ENCODE results near the gene FLT4. TPM values are rescaled to one million over a fixed set of nuclear protein-coding genes. Genes with fewer than 3 reads are reported as not detected.

Gene FLT4
- total RNA-seq, 1 donor from 2014 or later = 541 TPM

DNA sequence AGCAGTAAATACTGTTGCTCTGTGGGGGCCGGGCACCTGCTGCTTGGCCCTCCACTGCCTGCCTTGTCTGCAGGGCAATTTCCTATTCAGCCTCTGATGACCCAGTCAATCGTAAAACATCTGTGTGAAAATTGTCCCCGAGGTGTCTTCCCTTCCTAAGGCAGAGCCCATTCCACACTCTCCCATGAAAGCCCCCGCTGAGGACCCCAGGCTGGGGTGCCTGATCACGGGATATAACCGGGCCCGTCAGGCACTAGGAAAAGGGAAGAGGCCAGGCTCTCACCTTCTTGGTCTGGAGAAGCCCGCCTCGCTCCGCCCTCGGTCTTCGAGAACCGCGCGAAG, 30.9 kb downstream of the FLT4 start:
- H3K27me3 Mint-ChIP-seq (ENCODE audit: unreplicated experiment) = peaks cover 43% of the 10 kb centered on the region
- H3K27ac Mint-ChIP-seq (ENCODE audit: unreplicated experiment) = peak overlapping the region; percentile 87
- peaks cover 54% of the 10 kb centered on the region for H3K36me3 Mint-ChIP-seq (ENCODE audit: low read depth, unreplicated experiment)

DNA sequence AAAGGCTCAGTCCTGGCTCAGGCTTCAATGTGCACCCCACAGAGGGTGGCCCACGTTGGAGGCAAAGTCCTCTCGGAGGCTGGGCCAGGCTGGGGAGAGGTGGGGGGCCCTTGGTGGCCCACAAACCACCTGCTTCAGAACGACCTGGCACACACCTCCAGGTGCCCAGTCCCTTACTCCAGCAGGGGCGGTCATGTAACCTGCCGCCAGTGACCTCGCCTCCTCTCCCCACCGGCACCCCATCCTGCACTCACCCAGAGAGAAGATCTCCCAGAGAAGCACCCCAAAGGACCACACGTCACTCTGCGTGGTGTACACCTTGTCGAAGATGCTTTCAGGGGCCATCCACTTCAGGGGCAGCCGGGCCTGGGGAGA, 35.6 kb downstream of the FLT4 start:
- Mint-ChIP-seq H3K4me3 (ENCODE audit: unreplicated experiment) (peak overlapping the region; percentile 71), H3K4me1 (ENCODE audit: unreplicated experiment) (peaks cover 19% of the 10 kb centered on the region), H3K36me3 (ENCODE audit: low read depth, unreplicated experiment) (peaks cover 48% of the 10 kb centered on the region), H3K9me3 (ENCODE audit: unreplicated experiment) (no peaks in the 10 kb centered on the region), H3K27me3 (ENCODE audit: unreplicated experiment) (peaks cover 29% of the 10 kb centered on the region), H3K27ac (ENCODE audit: unreplicated experiment) (no peak overlapping the region)
- no peak for DNase-seq (ENCODE audit: low spot score)
- TF ChIP-seq, protein P1, sequence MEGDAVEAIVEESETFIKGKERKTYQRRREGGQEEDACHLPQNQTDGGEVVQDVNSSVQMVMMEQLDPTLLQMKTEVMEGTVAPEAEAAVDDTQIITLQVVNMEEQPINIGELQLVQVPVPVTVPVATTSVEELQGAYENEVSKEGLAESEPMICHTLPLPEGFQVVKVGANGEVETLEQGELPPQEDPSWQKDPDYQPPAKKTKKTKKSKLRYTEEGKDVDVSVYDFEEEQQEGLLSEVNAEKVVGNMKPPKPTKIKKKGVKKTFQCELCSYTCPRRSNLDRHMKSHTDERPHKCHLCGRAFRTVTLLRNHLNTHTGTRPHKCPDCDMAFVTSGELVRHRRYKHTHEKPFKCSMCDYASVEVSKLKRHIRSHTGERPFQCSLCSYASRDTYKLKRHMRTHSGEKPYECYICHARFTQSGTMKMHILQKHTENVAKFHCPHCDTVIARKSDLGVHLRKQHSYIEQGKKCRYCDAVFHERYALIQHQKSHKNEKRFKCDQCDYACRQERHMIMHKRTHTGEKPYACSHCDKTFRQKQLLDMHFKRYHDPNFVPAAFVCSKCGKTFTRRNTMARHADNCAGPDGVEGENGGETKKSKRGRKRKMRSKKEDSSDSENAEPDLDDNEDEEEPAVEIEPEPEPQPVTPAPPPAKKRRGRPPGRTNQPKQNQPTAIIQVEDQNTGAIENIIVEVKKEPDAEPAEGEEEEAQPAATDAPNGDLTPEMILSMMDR (IDR thresholded peaks at IDR 0.05; ENCODE audit: unreplicated experiment) = no peak

More for the DNA sequence above, 30.9 kb downstream of the FLT4 start:
- TF ChIP-seq, protein P1 (IDR thresholded peaks at IDR 0.05; ENCODE audit: unreplicated experiment) = no peak
- Mint-ChIP-seq H3K9me3 (ENCODE audit: unreplicated experiment) (no peaks in the 10 kb centered on the region), H3K4me3 (ENCODE audit: unreplicated experiment) (peak overlapping the region; percentile 67), H3K4me1 (ENCODE audit: unreplicated experiment) (peaks cover 33% of the 10 kb centered on the region)
- no peak for DNase-seq (ENCODE audit: low spot score)

- no peak for DNase-seq (ENCODE audit: low spot score)
- Mint-ChIP-seq H3K4me3 (ENCODE audit: unreplicated experiment) (no peak overlapping the region), H3K36me3 (ENCODE audit: low read depth, unreplicated experiment) (peaks cover 45% of the 10 kb centered on the region), H3K27ac (ENCODE audit: unreplicated experiment) (no peak overlapping the region), H3K27me3 (ENCODE audit: unreplicated experiment) (peaks cover 27% of the 10 kb centered on the region), H3K9me3 (ENCODE audit: unreplicated experiment) (no peaks in the 10 kb centered on the region), H3K4me1 (ENCODE audit: unreplicated experiment) (peaks cover 19% of the 10 kb centered on the region)
- TF ChIP-seq, protein P1 (IDR thresholded peaks at IDR 0.05; ENCODE audit: unreplicated experiment) = no peak
Measured at GRCh38 chr5:180613188-180613813, 36.1 kb downstream of the FLT4 start.

- Mint-ChIP-seq H3K9me3 (ENCODE audit: unreplicated experiment) (no peaks in the 10 kb centered on the region), H3K36me3 (ENCODE audit: low read depth, unreplicated experiment) (peaks cover 49% of the 10 kb centered on the region), H3K27ac (ENCODE audit: unreplicated experiment) (peak overlapping the region; percentile 82), H3K4me3 (ENCODE audit: unreplicated experiment) (peak overlapping the region; percentile 69), H3K27me3 (ENCODE audit: unreplicated experiment) (peaks cover 26% of the 10 kb centered on the region), H3K4me1 (ENCODE audit: unreplicated experiment) (peaks cover 19% of the 10 kb centered on the region)
- no peak for DNase-seq (ENCODE audit: low spot score)
- TF ChIP-seq, protein P1 (IDR thresholded peaks at IDR 0.05; ENCODE audit: unreplicated experiment) = no peak
Measured at GRCh38 chr5:180612683-180613082, 36.7 kb downstream of the FLT4 start.

DNA sequence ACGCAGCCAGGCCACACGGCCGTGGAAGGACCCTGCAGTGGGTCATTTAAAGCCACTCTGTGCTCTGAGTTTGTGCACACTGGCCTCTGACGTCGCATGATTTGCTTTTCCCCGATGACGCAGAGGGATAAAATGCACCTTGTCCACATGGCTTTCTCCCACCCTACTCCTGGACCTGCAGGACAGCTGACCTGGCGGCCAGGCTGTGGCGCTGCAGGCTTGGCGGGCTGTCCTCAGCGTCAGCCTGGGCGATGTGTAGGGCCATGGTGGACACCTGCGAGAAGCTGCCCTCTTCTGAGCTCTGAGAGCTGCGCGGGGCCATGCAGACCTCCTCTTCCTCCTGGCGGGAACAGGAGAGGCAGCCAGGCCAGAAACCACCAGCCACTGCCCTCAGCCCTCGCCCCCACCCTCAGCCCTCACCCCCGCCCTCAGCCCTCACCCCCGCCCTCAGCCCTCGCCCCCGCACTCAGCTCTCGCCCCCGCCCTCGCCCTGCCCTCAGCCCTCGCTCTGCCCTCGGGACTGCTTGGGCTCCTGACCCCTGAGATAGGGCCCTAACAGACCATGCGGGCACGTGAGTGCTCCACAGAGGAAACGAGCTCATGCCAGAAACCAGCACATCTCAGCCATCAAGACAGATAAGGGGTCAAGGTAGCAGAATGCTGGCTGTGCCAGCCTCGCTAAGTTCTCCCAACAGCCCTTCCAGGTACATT, 38.1 kb downstream of the FLT4 start:
- DNase-seq (ENCODE audit: low spot score) = no peak
- no peak overlapping the region for H3K4me3 Mint-ChIP-seq (ENCODE audit: unreplicated experiment)
- no peak overlapping the region for H3K27ac Mint-ChIP-seq (ENCODE audit: unreplicated experiment)
- no peaks in the 10 kb centered on the region for H3K9me3 Mint-ChIP-seq (ENCODE audit: unreplicated experiment)
- TF ChIP-seq, protein P1 (IDR thresholded peaks at IDR 0.05; ENCODE audit: unreplicated experiment) = no peak
- H3K27me3 Mint-ChIP-seq (ENCODE audit: unreplicated experiment) = peaks cover 23% of the 10 kb centered on the region
- H3K4me1 Mint-ChIP-seq (ENCODE audit: unreplicated experiment) = peaks cover 18% of the 10 kb centered on the region
- H3K36me3 Mint-ChIP-seq (ENCODE audit: low read depth, unreplicated experiment) = peaks cover 49% of the 10 kb centered on the region

Data from endothelial cell (in vitro differentiated cells).